Thyroid gland (tissue), 4 donors: Measurements from ENCODE around the gene COL13A1.

Experiments
- POLR2A ChIP-seq, 2 donors: fragments of 450-650 bp; IDR thresholded peaks; one replicate each; pipeline ENCODE4 v1.6.1; 2017; ENCODE audit warnings: antibody characterized with exemption in 2 of 2, mild to moderate bottlenecking in 2 of 2, moderate library complexity in 1 of 2
- TF ChIP-seq, protein P1 (sequence below), 6 experiments: fragments of 200-600 bp in 3 of 6; fragments of 450-650 bp in 3 of 6; sonication (generic) in 3 of 6; IDR thresholded peaks; one replicate each; pipeline ENCODE4 v1.5.1; 2016 to 2019; ENCODE audit warnings: antibody characterized with exemption in 6 of 6, mild to moderate bottlenecking in 2 of 6, inconsistent platforms in 1 of 6, moderate library complexity in 1 of 6

DNA sequence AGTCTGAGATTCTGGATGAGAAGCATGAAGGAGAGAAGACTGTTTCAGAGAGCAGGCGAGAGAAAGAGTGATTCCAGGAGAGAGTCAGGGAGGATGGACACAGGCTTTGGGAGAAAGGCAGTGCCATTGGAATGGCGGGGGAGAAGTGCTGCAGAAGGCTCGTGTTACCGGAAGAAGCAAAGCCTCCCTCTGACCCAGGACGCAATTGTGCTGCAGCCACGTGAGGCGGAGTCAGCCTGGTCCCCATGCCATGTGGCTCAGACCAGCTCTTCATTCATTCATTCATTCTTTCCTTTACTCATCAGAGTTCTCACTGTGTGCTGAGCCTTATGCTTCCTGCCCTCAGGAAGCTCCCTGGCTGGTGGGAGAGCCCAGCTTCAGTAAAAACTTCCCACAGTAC lies 49.2 kb upstream of the COL13A1 start:
- TF ChIP-seq, protein P1, sequence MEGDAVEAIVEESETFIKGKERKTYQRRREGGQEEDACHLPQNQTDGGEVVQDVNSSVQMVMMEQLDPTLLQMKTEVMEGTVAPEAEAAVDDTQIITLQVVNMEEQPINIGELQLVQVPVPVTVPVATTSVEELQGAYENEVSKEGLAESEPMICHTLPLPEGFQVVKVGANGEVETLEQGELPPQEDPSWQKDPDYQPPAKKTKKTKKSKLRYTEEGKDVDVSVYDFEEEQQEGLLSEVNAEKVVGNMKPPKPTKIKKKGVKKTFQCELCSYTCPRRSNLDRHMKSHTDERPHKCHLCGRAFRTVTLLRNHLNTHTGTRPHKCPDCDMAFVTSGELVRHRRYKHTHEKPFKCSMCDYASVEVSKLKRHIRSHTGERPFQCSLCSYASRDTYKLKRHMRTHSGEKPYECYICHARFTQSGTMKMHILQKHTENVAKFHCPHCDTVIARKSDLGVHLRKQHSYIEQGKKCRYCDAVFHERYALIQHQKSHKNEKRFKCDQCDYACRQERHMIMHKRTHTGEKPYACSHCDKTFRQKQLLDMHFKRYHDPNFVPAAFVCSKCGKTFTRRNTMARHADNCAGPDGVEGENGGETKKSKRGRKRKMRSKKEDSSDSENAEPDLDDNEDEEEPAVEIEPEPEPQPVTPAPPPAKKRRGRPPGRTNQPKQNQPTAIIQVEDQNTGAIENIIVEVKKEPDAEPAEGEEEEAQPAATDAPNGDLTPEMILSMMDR (IDR thresholded peaks at IDR 0.05): no peak
- TF ChIP-seq POLR2A (IDR thresholded peaks at IDR 0.05): no peak
